Panc1 (cell line): ENCODE results near the gene CSK.

Experiments used
- POLR2AphosphoS5 ChIP-seq: IDR thresholded peaks from 2 replicates; pipeline ENCODE4 v1.6.1; 2012; ENCODE audit warnings: mild to moderate bottlenecking, low read depth, low read length, moderate library complexity
- SIN3A ChIP-seq: IDR thresholded peaks from 2 replicates; pipeline ENCODE4 v1.6.1; 2012; ENCODE audit warnings: low read depth, mild to moderate bottlenecking, low read length, moderate library complexity, borderline replicate concordance; ENCODE audit not compliant: insufficient read depth
- TCF7L2 ChIP-seq: IDR thresholded peaks from 2 replicates; pipeline ENCODE4 v1.6.1; 2011; ENCODE audit warnings: mild to moderate bottlenecking, low read depth, low read length, inconsistent platforms
- TF ChIP-seq, protein P1 (sequence below): fragments of 450-650 bp; IDR thresholded peaks from 2 replicates; pipeline ENCODE4 v1.5.1; 2017; ENCODE audit warnings: mild to moderate bottlenecking
- TF ChIP-seq, protein P2 (sequence below), 2 experiments: IDR thresholded peaks; 2 replicates each; pipeline ENCODE4 v1.6.1; 2011 to 2012; ENCODE audit warnings: low read depth in 2 of 2, control low read depth in 1 of 2, low read length in 1 of 2, mild to moderate bottlenecking in 1 of 2, moderate library complexity in 1 of 2; ENCODE audit not compliant: insufficient read depth in 1 of 2

DNA sequence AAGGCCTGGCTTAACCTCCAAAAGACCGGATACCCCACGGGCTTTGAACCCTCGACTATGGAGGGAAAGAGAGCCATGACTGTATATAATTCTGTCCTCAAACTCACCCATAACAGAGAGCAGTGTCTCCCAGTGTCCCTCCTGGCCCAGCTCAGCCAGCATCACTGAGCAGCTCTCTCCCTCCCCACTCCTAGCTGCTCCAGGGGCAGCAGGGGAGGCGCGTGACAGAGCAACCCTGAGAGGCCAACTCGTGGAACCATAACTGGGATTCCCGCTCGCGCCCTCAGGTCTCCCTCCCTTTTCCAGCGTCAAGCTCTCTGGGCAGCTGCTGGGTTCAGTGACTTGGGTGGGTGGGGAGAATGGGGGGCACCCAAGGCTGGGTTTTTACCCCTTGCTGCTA is 44.0 kb downstream of the CSK start:
- no peak for TF ChIP-seq POLR2AphosphoS5
- TF ChIP-seq, protein P1, sequence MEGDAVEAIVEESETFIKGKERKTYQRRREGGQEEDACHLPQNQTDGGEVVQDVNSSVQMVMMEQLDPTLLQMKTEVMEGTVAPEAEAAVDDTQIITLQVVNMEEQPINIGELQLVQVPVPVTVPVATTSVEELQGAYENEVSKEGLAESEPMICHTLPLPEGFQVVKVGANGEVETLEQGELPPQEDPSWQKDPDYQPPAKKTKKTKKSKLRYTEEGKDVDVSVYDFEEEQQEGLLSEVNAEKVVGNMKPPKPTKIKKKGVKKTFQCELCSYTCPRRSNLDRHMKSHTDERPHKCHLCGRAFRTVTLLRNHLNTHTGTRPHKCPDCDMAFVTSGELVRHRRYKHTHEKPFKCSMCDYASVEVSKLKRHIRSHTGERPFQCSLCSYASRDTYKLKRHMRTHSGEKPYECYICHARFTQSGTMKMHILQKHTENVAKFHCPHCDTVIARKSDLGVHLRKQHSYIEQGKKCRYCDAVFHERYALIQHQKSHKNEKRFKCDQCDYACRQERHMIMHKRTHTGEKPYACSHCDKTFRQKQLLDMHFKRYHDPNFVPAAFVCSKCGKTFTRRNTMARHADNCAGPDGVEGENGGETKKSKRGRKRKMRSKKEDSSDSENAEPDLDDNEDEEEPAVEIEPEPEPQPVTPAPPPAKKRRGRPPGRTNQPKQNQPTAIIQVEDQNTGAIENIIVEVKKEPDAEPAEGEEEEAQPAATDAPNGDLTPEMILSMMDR: no peak
- no peak for TF ChIP-seq SIN3A
- TF ChIP-seq TCF7L2: no peak
- TF ChIP-seq, protein P2, sequence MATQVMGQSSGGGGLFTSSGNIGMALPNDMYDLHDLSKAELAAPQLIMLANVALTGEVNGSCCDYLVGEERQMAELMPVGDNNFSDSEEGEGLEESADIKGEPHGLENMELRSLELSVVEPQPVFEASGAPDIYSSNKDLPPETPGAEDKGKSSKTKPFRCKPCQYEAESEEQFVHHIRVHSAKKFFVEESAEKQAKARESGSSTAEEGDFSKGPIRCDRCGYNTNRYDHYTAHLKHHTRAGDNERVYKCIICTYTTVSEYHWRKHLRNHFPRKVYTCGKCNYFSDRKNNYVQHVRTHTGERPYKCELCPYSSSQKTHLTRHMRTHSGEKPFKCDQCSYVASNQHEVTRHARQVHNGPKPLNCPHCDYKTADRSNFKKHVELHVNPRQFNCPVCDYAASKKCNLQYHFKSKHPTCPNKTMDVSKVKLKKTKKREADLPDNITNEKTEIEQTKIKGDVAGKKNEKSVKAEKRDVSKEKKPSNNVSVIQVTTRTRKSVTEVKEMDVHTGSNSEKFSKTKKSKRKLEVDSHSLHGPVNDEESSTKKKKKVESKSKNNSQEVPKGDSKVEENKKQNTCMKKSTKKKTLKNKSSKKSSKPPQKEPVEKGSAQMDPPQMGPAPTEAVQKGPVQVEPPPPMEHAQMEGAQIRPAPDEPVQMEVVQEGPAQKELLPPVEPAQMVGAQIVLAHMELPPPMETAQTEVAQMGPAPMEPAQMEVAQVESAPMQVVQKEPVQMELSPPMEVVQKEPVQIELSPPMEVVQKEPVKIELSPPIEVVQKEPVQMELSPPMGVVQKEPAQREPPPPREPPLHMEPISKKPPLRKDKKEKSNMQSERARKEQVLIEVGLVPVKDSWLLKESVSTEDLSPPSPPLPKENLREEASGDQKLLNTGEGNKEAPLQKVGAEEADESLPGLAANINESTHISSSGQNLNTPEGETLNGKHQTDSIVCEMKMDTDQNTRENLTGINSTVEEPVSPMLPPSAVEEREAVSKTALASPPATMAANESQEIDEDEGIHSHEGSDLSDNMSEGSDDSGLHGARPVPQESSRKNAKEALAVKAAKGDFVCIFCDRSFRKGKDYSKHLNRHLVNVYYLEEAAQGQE (IDR thresholded peaks at IDR 0.05; ENCODE audit: insufficient read depth in 1 of 2, low read depth in 2 of 2, low read length in 1 of 2): no peak
